ENCODE data around the gene PRKCA.

PRKCA gene

GRCh38 chr17:66858226-66859083 lies 556.0 kb downstream of the PRKCA start:
- no peak for DNase-seq

- DNase-seq: no peak
Measured at GRCh38 chr17:66859353-66859752, 556.9 kb downstream of the PRKCA start.

- DNase-seq: no peak
Measured at GRCh38 chr17:66860204-66860603, 557.8 kb downstream of the PRKCA start.

Measured in GDM1 (cell line).